GM12891 (cell line): ENCODE measurements around the gene OR2T29.
"Not testable (repeated sequence)": the region's sequence is repeated elsewhere in the genome, so short reads cannot be mapped to it uniquely, and the experiment has no call there.

Experiments used
- POLR2A ChIP-seq: IDR thresholded peaks from 2 replicates; pipeline ENCODE4 v1.6.1; 2011; ENCODE audit warnings: low read depth, low read length, control low read depth
- POLR2AphosphoS5 ChIP-seq: IDR thresholded peaks from 2 replicates; pipeline ENCODE4 v1.6.1; 2011; ENCODE audit warnings: low read depth, low read length, control low read depth
- POU2F2 ChIP-seq: IDR thresholded peaks from 2 replicates; pipeline ENCODE4 v1.6.1; 2011; ENCODE audit warnings: low read depth, mild to moderate bottlenecking, control low read depth, low read length, moderate library complexity
- SPI1 ChIP-seq: IDR thresholded peaks from 2 replicates; pipeline ENCODE4 v1.6.1; 2011; ENCODE audit warnings: low read depth, low read length, control low read depth
- TAF1 ChIP-seq: IDR thresholded peaks from 2 replicates; pipeline ENCODE4 v1.6.1; 2011; ENCODE audit warnings: low read depth, low read length, control low read depth

- TF ChIP-seq POLR2AphosphoS5, POLR2A, POU2F2, SPI1, TAF1: not testable (repeated sequence)
These were observed 11.5 kb downstream of the OR2T29 start for GRCh38 chr1:248551027-248551426.
